ENCODE data around the gene KCNMA1. TPM values are rescaled to one million over a fixed set of nuclear protein-coding genes. Genes with fewer than 3 reads are reported as not detected.

KCNMA1 gene
- total RNA-seq, 1 donor from 2014 or later = 94.3 TPM

- no peak overlapping the region for H3K27ac ChIP-seq
- no peaks in the 10 kb centered on the region for H3K36me3 ChIP-seq
- no peaks in the 10 kb centered on the region for H3K27me3 ChIP-seq
- H3K4me3 ChIP-seq = peak overlapping the region; percentile 48 to 69
- no peak for DNase-seq (ENCODE audit: extremely low spot score in 2 of 2)
- H3K9me3 ChIP-seq = no peaks in the 10 kb centered on the region
- peaks cover 14% of the 10 kb centered on the region for H3K4me1 ChIP-seq
- no peak for TF ChIP-seq POLR2AphosphoS5 (IDR thresholded peaks at IDR 0.05; ENCODE audit: insufficient read depth in 1 of 2, low read depth in 1 of 2)
- no peak for TF ChIP-seq POLR2A (IDR thresholded peaks at IDR 0.05)
- TF ChIP-seq CTCF (IDR thresholded peaks at IDR 0.05) = no peak
- intact Hi-C loops (cut with DNase I) = loop anchor here (5.0 kb wide), 1 partner anchor 228 kb away; no protein-coding TSS in a partner anchor
These were observed 2.7 kb downstream of the KCNMA1 start for GRCh38 chr10:77634939-77635338.

GRCh38 chr10:77633376-77633775, 4.2 kb downstream of the KCNMA1 start:
- no peak for DNase-seq (ENCODE audit: extremely low spot score in 2 of 2)
- intact Hi-C loops (cut with DNase I) = no loop called here
- Histone ChIP-seq H3K9me3 (no peaks in the 10 kb centered on the region), H3K27ac (no peak overlapping the region), H3K36me3 (no peaks in the 10 kb centered on the region), H3K27me3 (no peaks in the 10 kb centered on the region), H3K4me3 (no peak overlapping the region), H3K4me1 (peaks cover 20% of the 10 kb centered on the region)
- TF ChIP-seq POLR2AphosphoS5 (IDR thresholded peaks at IDR 0.05; ENCODE audit: insufficient read depth in 1 of 2, low read depth in 1 of 2) (no peak), CTCF (IDR thresholded peaks at IDR 0.05) (no peak), POLR2A (IDR thresholded peaks at IDR 0.05) (no peak)

GRCh38 chr10:77631241-77631640, 6.4 kb downstream of the KCNMA1 start:
- H3K27me3 ChIP-seq = no peaks in the 10 kb centered on the region
- TF ChIP-seq CTCF (IDR thresholded peaks at IDR 0.05) = no peak
- TF ChIP-seq POLR2A (IDR thresholded peaks at IDR 0.05) = no peak
- no peak for TF ChIP-seq POLR2AphosphoS5 (IDR thresholded peaks at IDR 0.05; ENCODE audit: insufficient read depth in 1 of 2, low read depth in 1 of 2)
- no peak overlapping the region for H3K4me3 ChIP-seq
- H3K36me3 ChIP-seq = no peaks in the 10 kb centered on the region
- H3K27ac ChIP-seq = no peak overlapping the region
- no peak for DNase-seq (ENCODE audit: extremely low spot score in 2 of 2)
- intact Hi-C loops (cut with DNase I) = no loop called here
- no peaks in the 10 kb centered on the region for H3K9me3 ChIP-seq
- H3K4me1 ChIP-seq = peaks cover 10% of the 10 kb centered on the region

- intact Hi-C loops (cut with DNase I) = no loop called here
- no peak overlapping the region for H3K4me3 ChIP-seq
- H3K27ac ChIP-seq = no peak overlapping the region
- no peaks in the 10 kb centered on the region for H3K36me3 ChIP-seq
- H3K27me3 ChIP-seq = no peaks in the 10 kb centered on the region
- peaks cover 10% of the 10 kb centered on the region for H3K4me1 ChIP-seq
- TF ChIP-seq POLR2AphosphoS5 (IDR thresholded peaks at IDR 0.05; ENCODE audit: insufficient read depth in 1 of 2, low read depth in 1 of 2) (no peak), POLR2A (IDR thresholded peaks at IDR 0.05) (no peak), CTCF (IDR thresholded peaks at IDR 0.05) (no peak)
- H3K9me3 ChIP-seq = no peaks in the 10 kb centered on the region
- no peak for DNase-seq (ENCODE audit: extremely low spot score in 2 of 2)
These were observed 7.1 kb downstream of the KCNMA1 start for GRCh38 chr10:77630507-77630848.

- Histone ChIP-seq H3K4me3 (no peak overlapping the region), H3K27ac (no peak overlapping the region), H3K4me1 (peaks cover 10% of the 10 kb centered on the region), H3K27me3 (no peaks in the 10 kb centered on the region), H3K9me3 (no peaks in the 10 kb centered on the region), H3K36me3 (no peaks in the 10 kb centered on the region)
- intact Hi-C loops (cut with DNase I) = loop anchor here (10.0 kb wide), 1 partner anchor 75 kb away; no protein-coding TSS in a partner anchor
- no peak for DNase-seq (ENCODE audit: extremely low spot score in 2 of 2)
- TF ChIP-seq POLR2A (IDR thresholded peaks at IDR 0.05) = no peak
- no peak for TF ChIP-seq CTCF (IDR thresholded peaks at IDR 0.05)
- TF ChIP-seq POLR2AphosphoS5 (IDR thresholded peaks at IDR 0.05; ENCODE audit: insufficient read depth in 1 of 2, low read depth in 1 of 2) = no peak
These were observed 7.7 kb downstream of the KCNMA1 start for GRCh38 chr10:77629775-77630506.

Data from vagina (tissue), 2 donors.